ENCODE measurements around the gene MEIOB.
"Not testable (repeated sequence)": the region's sequence is repeated elsewhere in the genome, so short reads cannot be mapped to it uniquely, and the experiment has no call there.

MEIOB gene

DNA sequence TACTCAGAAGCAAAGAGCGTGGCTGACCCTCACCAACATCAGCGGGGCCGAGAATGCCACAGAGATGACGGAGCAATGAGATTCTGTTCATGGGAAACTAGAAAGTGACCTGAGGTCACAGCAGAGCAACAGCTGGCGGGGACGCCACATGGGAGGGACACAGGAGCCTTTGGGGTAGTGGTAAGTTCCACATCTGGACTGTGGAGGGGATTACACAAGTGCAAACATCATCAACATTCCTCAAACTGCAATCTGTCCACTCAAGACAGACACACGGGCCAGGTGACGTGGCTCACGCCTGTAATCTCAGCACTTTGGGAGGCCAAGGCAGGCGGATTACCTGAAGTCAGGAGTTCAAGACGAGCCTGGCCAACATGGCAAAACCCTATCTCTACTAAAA is 56.5 kb downstream of the MEIOB start:
- DNase-seq (ENCODE audit: low spot score): no peak

GRCh38 chr16:1812732-1813163 is 59.2 kb downstream of the MEIOB start:
- peak; percentile 85 for DNase-seq (ENCODE audit: low spot score)

DNA sequence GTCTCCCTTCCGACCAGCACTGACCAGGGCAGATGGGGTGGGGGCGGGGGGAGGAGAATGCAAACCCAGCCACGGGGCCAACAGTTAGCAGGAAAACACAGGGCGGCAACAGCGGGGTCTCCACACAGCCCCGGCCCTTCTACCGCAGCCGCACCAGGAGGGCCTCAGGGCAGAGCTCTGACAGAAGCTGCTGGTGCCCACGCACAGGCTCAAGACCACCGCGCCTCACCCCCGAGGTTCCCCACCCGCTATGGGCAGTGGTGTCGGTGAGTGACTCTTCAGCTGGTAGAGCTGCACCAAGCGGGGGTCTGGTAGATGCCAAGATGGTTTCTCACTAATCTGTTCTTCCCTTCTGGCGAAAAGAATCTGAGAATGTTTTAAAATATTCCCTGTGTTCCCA is 61.4 kb downstream of the MEIOB start:
- DNase-seq (ENCODE audit: low spot score): no peak

GRCh38 chr16:1810106-1810505 is 61.9 kb downstream of the MEIOB start:
- no peak for DNase-seq (ENCODE audit: low spot score)

DNA sequence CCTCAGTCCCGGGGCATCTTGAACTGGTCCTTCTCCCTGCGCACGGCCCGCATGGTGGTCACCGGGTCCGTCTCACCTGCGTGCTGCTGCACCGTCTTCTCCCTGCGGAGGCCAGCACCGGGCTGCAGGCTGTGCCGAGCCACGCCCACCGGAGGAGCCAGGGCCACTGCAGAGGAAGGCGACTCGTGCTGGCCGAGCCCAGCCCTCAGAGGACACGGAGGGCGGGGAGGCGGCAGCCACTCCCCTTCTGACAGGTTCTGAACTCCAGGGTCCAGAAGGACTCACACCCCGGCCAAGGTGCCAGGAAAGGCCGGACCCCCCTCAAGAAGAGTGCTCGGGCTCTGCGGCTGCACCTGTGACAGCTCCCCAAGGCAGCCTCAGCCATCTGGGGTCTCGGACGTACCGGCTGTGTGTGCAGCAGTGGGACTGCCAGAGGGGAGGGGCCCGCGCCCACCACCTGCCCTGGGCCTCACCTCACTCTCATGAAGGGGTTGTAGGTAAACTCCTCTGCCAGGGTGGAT is 62.6 kb downstream of the MEIOB start:
- DNase-seq (ENCODE audit: low spot score): no peak

- DNase-seq (ENCODE audit: low spot score): no peak
These were observed 63.3 kb downstream of the MEIOB start for GRCh38 chr16:1808691-1809090.

GRCh38 chr16:1807626-1808025 is 64.3 kb downstream of the MEIOB start:
- no peak for DNase-seq (ENCODE audit: low spot score)

- peak; percentile 64 for DNase-seq (ENCODE audit: low spot score)
These were observed 71.3 kb downstream of the MEIOB start for GRCh38 chr16:1800701-1801100.

DNA sequence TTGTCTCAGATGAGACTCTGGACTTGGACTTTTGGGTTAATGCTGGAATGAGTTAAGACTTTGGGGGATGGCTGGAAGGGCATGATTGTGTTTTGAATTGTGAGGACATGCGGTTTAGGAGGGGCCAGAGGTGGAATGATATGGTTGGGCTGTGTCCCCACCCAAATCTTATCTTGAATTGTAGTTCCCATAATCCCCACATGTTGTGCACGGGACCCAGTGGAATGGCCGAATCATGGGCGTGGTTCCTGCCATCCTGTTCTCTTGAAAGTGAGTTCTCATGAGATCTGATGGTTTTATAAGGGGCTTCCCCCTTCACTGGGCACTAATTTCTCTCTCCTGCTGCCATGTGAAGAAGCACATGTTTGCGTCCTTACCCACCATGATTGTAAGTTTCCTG is 72.7 kb downstream of the MEIOB start:
- DNase-seq (ENCODE audit: low spot score): not testable (repeated sequence)

- no peak for DNase-seq (ENCODE audit: low spot score)
These were observed 76.9 kb downstream of the MEIOB start for GRCh38 chr16:1794908-1795666.

GRCh38 chr16:1794221-1794871 is 77.6 kb downstream of the MEIOB start:
- DNase-seq (ENCODE audit: low spot score): no peak

DNA sequence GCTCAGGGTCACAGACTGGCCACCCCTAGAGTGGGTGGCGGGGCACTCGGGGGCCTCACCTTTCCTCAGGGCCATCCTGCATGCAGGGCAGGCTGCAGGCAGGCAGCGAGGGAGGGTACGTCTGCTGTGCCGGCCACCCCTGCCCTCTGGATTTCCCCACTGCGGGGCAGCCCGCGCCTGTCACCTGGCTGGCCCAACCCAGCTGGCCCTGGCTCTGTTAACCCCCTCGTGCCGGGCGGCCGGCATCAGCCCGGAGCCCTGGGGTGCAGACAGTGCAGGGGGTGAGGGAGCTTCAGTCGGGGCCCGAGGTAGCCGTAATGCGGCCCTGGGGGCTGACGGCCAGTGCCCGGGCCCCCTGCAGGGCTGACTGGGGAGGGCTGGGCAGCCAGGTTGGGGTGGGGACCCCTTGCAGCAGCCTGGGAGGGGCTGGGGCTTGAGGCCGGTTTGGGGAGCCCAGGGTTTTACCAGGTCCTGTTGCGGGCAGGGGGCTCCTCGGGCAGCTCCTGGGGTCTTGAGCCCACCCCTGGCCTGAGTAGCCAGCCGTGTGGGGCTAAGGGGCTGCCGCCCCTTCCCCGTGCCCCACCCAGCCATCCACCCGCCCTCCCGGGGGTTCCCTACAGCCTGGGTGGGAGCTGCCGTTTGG is 78.3 kb downstream of the MEIOB start, which contains the start of gene IGFALS:
Gene IGFALS (minus strand): TSS at position 128 of the 643 bp plus-strand sequence. CDS start 53 bp downstream, at position 75.
- no peak for DNase-seq (ENCODE audit: low spot score)

DNA sequence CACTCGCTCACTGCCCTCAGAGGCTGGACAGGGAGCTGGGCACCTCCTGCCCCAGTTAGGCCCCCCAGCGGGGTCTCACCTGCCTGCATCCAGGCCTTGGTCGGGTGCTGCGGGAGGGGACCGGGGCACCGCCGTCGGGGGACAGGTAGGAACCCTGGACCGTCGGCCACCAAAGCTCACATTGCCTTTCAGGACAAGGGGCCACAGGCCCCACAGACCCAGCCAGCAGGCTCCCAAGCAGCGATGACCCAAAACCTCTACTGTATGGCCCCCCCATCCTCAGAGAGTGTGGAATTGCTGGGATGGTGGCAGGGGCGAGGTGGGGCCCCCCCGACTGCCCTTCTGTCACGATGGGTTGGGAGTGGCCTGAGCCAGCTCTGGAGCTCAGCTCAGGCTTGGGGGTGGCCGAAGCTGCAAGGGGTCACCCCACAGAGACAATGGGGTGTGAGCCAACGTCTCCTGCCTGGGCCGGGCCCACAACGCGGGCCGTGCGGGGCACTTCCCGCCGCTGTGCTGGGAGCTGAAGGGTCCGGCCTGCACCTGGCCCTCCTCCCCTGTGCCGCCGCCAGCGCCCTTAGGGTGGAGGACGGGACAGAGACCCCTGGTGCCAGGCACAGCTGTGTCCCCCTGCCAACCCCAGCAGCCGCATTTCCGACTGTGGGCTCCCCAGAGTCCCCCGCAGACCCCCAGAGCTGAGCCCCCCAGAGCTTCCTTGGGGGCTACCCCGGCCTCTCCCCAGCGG is 79.0 kb downstream of the MEIOB start:
- DNase-seq (ENCODE audit: low spot score): no peak

- no peak for DNase-seq (ENCODE audit: low spot score)
These were observed 79.8 kb downstream of the MEIOB start for GRCh38 chr16:1791943-1792812.

- no peak for DNase-seq (ENCODE audit: low spot score)
These were observed 80.6 kb downstream of the MEIOB start for GRCh38 chr16:1791256-1791942.

DNA sequence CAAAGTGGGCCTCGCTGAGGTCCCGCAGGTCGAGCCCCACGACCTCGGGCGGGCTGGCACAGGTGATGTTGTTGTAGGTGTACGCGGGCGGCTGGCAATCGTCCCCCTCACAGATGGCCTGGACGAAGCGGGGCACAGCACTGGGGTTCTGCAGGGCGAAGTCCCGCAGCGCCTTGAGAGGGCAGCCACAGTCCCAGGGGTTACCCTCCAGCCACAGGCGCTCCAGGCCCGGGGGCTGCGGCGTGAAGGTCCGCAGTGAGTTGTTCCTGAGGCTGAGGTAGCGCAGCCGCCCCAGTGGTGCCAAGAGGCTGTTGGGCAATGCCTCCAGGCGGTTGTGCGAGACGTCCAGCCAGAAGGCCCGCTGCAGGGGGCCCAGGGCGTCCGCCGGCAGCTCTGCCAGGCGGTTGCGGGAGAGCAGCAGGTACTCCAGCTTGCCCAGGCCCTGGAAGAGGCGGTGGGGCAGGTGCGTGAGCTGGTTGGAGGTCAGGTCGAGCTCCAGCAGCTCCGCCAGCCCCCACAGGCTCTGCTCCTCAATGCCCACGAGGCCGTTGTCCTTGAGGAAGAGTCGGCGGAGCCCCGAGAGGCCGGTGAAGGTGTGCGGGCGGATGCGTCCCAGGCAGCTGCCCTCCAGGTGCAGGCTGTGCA is 81.2 kb downstream of the MEIOB start:
- no peak for DNase-seq (ENCODE audit: low spot score)

GRCh38 chr16:1790261-1790610 is 81.7 kb downstream of the MEIOB start:
- no peak for DNase-seq (ENCODE audit: low spot score)

DNA sequence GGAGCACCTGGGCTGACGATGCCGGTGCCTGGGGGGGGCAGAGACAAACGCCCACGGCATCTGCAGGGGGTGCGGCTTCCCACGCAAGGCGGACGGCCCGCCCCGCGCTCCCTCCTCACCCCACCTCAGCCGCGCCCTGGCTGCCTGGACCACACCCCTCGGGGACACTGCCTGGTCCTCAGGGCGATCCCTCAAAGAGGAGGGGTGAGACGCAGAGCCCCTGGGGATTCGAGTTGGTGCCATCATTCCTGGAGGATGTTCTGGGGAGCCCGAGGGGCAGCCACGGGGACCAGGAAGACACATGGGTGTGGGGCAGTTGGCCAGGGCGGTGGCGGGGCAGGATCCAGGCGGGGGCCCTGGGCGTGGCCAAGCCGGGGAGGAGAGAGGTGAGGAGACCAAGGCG is 82.3 kb downstream of the MEIOB start:
- no peak for DNase-seq (ENCODE audit: low spot score)

DNA sequence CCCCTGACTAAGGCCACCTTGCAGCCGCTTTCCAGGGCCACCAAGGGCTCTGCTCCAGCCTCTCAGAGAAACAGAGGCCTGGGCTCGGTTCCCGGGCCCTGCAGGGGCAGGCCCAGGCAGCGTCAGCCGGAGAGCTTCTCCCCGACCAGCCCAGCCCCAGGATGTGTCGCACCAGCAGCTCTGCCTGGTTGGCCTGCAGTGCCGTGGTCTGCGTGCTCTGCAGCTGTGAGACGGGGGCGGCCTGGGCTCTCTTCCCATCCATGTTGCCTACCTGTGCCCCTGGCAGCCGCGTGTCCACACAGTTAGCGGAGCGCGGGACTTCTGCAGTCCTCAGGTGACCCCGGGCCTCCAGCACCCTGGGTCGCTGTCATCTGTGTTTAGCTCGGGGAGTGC is 83.3 kb downstream of the MEIOB start:
- no peak for DNase-seq (ENCODE audit: low spot score)

GRCh38 chr16:1788095-1788707 is 83.8 kb downstream of the MEIOB start:
- DNase-seq (ENCODE audit: low spot score): no peak

All from AG20443 (cell line).